Measurements from ENCODE around the gene ATP11A. TPM values are rescaled to one million over a fixed set of nuclear protein-coding genes. Genes with fewer than 3 reads are reported as not detected.

ATP11A gene
- total and polyA plus RNA-seq, 10 of the 15 experiments (the other 5 are each of a cell fraction or from before 2014, with no cell fraction given) = 1.4 to 69.6 (median 14.4) TPM

DNA sequence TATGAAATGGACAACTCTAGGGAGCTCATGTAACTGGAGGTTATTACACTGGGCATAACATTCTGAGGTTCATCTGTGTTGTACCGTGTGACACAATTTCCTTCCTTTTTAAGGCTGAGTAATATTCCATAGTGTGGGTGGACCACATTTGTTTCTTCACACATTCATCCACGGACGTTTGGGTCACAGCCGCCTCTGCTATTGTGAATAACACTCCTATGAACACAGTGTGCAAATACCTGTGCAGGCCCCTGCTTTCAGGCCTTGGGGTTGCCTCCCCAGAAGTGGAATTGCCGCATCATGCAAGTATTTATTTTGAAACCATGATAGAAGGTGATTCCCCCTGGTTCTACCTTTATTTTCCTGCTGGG is 215.8 kb downstream of the ATP11A start:
- ATAC-seq (no peak), FAIRE-seq (no peak), DNase-seq (ENCODE audit: low read depth, low spot score) (no peak)
- in situ Hi-C loops (cut with MboI) = no loop called here
- 22% methylated on average over 5 of the region's 5 CpGs for WGBS (ENCODE audit: insufficient coverage, insufficient replicate concordance, low lambda C conversion rate, missing lambda C conversion rate)
- H3K27ac ChIP-seq (ENCODE audit: control insufficient read depth, insufficient read depth) = no peak overlapping the region
- H3K36me3 ChIP-seq (ENCODE audit: control insufficient read depth in 2 of 2, insufficient read depth in 2 of 2, low read length in 1 of 2) = no peaks in the 10 kb centered on the region
- no peak overlapping the region for H3K9ac ChIP-seq (ENCODE audit: control insufficient read depth, insufficient read depth, low read length)
- CTCF ChIA-PET = no interaction called here
- TF ChIP-seq RBBP5 (conservative IDR thresholded peaks at IDR 0.05) = no peak
- TF ChIP-seq, protein P1, sequence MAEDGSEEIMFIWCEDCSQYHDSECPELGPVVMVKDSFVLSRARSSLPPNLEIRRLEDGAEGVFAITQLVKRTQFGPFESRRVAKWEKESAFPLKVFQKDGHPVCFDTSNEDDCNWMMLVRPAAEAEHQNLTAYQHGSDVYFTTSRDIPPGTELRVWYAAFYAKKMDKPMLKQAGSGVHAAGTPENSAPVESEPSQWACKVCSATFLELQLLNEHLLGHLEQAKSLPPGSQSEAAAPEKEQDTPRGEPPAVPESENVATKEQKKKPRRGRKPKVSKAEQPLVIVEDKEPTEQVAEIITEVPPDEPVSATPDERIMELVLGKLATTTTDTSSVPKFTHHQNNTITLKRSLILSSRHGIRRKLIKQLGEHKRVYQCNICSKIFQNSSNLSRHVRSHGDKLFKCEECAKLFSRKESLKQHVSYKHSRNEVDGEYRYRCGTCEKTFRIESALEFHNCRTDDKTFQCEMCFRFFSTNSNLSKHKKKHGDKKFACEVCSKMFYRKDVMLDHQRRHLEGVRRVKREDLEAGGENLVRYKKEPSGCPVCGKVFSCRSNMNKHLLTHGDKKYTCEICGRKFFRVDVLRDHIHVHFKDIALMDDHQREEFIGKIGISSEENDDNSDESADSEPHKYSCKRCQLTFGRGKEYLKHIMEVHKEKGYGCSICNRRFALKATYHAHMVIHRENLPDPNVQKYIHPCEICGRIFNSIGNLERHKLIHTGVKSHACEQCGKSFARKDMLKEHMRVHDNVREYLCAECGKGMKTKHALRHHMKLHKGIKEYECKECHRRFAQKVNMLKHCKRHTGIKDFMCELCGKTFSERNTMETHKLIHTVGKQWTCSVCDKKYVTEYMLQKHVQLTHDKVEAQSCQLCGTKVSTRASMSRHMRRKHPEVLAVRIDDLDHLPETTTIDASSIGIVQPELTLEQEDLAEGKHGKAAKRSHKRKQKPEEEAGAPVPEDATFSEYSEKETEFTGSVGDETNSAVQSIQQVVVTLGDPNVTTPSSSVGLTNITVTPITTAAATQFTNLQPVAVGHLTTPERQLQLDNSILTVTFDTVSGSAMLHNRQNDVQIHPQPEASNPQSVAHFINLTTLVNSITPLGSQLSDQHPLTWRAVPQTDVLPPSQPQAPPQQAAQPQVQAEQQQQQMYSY (CRISPR knock-in tag; IDR thresholded peaks at IDR 0.05) = no peak
- no peak for TF ChIP-seq NFYA (IDR thresholded peaks at IDR 0.05; ENCODE audit: borderline replicate concordance, low read depth, low read length)
- no peak for TF ChIP-seq CHD4 (IDR thresholded peaks at IDR 0.05)
- no peak for TF ChIP-seq RELA (IDR thresholded peaks at IDR 0.05; ENCODE audit: borderline replicate concordance, partially characterized antibody)
- TF ChIP-seq WRNIP1 (IDR thresholded peaks at IDR 0.05; ENCODE audit: borderline replicate concordance, low read depth, low read length) = no peak
- TF ChIP-seq MEF2A (IDR thresholded peaks at IDR 0.05; ENCODE audit: insufficient read depth, low read depth, low read length) = no peak
- SMC1A ChIA-PET (ENCODE audit: uncharacterized antibody, unreplicated experiment) = no interaction called here
- H3K4me1 ChIP-seq (ENCODE audit: control insufficient read depth, insufficient read depth, low read length) = no peaks in the 10 kb centered on the region
- H3K4me2 ChIP-seq (ENCODE audit: control insufficient read depth, insufficient read depth) = no peak overlapping the region
- BruUV-seq (replicated peaks) = no TSS peak
- H3K9me3 ChIP-seq (replicated peaks; ENCODE audit: control insufficient read depth, insufficient read depth, low read length) = no peaks in the 10 kb centered on the region; the same call in 2 of the 3 replicates
- H4K20me1 ChIP-seq (ENCODE audit: control insufficient read depth, insufficient read depth) = no peaks in the 10 kb centered on the region
- H3K4me3 ChIP-seq = no peak overlapping the region
- intact Hi-C loops (cut with micrococcal nuclease; ENCODE audit: unreplicated experiment) = no loop called here
- no peak overlapping the region for H2AFZ ChIP-seq (ENCODE audit: control insufficient read depth, low read depth, low read length)
- POLR2A ChIA-PET = no interaction called here
- H3K79me2 ChIP-seq (ENCODE audit: control insufficient read depth, insufficient read depth, low read length) = no peaks in the 10 kb centered on the region
- peaks cover 0 to 5% of the 10 kb centered on the region in 2 experiments; a peak in 2 of 4 replicates for H3K27me3 ChIP-seq (replicated peaks in 1 of 2; ENCODE audit: control insufficient read depth in 2 of 2, insufficient read depth in 2 of 2, low read length in 1 of 2)
- RAD21 ChIA-PET (ENCODE audit: unreplicated experiment) = no interaction called here

All from GM12878 (cell line).